ENCODE measurements around the gene BACH2.

DNA sequence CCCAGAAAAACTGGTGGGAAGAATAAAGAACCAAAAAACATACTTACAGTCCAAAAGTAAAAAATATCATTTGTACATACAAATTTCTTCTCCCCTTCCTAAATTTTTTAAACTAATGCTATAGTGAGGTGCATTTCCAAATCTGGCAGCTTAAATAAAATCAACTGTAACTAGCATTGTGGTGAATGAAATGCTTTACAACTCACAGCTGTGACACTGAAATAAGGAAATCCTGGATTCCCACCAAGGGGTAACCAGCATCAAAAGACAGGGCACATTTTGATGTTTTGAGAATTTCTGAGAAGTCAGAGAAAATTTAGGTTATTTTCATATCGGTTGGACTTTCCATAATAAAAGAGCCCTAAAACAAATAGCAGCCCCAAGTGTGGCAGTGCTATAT lies 27.3 kb downstream of the BACH2 start:
- TF ChIP-seq CTCF (IDR thresholded peaks at IDR 0.05) (no peak), EZH2 (IDR thresholded peaks at IDR 0.05) (no peak), EZH2phosphoT487 (IDR thresholded peaks at IDR 0.05) (no peak)

Data from neural progenitor cell (in vitro differentiated cells).